H7 (cell line): ENCODE results near the gene NRF1. TPM values are rescaled to one million over a fixed set of nuclear protein-coding genes. Genes with fewer than 3 reads are reported as not detected.
"Not testable (repeated sequence)": the region's sequence is repeated elsewhere in the genome, so short reads cannot be mapped to it uniquely, and the experiment has no call there.

Experiments used
- DNase-seq: peaks from one replicate; pipeline ENCODE4 v3.0.0; 2012
- H3K27me3 ChIP-seq: 2 replicates; pipeline ENCODE4 v1.6.0; 2011; ENCODE audit warnings: mild to moderate bottlenecking, low read length; ENCODE audit not compliant: control insufficient read depth, insufficient read depth
- H3K36me3 ChIP-seq: replicated peaks from 2 replicates; pipeline ENCODE4 v1.5.1; 2011; ENCODE audit warnings: low read length; ENCODE audit not compliant: control insufficient read depth, insufficient read depth
- H3K4me3 ChIP-seq: 2 replicates; pipeline ENCODE4 v1.5.1; 2011; ENCODE audit warnings: low read depth, mild to moderate bottlenecking, control low read depth, low read length, moderate library complexity; ENCODE audit not compliant: insufficient read depth
- total RNA-seq: library from RNA; depleted of rRNA; stranded (reverse); fragments of >200 nt; shearing (Covaris generic); gene quantifications from 2 replicates; pipeline ENCODE4 v1.2.3, GENCODE V29; 2014

The NRF1 gene
- total RNA-seq, 1 experiment from 2014 or later = 13.7 TPM

DNA sequence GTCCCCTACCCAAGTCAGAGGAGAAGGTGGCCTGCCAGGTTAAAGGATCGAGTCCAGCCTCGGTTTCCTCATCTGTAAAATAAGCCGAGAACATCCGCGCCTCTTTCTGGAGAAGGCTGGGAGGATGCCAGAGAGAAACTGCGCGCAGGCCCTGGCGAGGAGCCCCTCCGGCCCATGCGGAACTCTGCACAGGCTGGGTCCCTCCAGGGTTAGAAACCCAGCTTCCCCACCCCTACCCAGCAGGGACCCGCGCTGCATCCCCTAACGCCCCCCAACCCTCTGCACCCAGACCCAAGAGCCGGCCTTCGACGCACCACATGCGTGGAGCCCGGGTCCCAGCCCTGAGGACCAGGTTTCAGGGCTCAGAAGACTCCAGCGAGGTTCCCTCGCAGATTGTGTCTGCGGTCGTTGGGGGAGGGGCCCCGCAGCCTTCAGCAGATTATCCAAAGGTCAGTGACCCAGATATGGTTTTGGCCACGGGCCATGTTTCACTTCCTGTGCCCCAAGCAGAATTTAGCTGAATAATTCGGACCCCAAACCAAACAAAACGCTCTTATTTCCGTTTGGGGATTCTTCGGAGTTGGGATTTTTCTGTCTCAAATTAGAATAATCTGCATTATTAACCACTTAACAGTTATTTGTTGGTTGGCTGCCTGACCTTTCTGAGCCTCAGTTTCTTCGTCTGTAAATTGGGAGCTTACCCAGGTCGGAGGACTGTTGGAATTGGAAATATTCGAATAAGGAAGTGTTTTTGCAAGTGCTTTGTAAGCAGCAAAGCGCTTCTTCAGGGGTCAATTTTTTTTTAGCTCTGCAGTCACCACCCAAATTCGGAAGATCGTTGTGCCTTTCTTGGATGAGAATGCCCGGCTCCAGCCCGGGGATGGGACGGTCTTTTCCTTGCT, 173.5 kb downstream of the NRF1 start:
- Histone ChIP-seq H3K4me3 (peak overlapping the region; percentile 13), H3K36me3 (no peaks in the 10 kb centered on the region), H3K27me3 (peaks cover 89% of the 10 kb centered on the region)
- DNase-seq = peak; percentile 76

DNA sequence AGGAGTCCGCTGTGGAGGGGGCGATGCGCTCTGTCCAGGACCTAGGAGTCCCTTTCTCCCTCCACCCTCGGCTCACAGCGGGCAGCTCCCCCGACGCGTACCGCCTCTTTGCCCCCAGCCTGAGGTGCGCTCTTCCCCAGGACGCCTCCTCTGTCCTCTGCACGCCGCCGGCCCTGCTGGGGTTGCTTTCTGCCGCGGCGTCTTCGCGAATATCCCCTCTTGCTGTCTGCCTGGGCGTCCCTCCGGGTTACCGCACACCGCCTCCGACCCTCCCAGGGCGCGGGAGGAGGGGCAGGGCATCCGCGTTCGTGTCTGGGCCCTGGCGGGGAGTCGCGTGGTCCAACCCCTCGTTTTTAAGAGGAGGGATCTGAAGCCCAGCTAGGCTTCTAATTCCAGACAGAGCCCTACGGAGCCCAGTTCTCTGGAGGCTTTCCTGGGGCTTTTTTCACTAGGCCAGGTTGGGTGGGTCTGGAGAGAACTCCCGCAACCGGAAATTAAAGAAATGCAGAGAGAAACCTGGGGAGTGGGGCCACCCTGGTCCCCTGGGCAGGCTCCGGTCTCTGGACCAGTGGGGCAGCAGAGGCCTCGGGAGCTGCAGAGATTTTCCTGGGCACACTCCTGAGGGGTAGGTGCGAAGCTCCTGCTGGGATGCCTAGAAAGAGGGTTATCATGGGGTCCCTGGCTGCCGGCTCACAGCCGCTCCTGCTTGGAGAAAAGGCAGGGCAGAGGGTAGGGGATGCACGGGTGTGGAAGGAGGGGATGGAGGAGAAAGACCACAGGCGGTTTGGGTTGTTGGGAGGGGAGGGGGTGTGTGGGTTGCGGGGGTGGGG, 174.4 kb downstream of the NRF1 start:
- DNase-seq = peak; percentile 84
- H3K4me3 ChIP-seq = peak overlapping the region; percentile 13
- no peaks in the 10 kb centered on the region for H3K36me3 ChIP-seq
- H3K27me3 ChIP-seq = peaks cover 92% of the 10 kb centered on the region

DNA sequence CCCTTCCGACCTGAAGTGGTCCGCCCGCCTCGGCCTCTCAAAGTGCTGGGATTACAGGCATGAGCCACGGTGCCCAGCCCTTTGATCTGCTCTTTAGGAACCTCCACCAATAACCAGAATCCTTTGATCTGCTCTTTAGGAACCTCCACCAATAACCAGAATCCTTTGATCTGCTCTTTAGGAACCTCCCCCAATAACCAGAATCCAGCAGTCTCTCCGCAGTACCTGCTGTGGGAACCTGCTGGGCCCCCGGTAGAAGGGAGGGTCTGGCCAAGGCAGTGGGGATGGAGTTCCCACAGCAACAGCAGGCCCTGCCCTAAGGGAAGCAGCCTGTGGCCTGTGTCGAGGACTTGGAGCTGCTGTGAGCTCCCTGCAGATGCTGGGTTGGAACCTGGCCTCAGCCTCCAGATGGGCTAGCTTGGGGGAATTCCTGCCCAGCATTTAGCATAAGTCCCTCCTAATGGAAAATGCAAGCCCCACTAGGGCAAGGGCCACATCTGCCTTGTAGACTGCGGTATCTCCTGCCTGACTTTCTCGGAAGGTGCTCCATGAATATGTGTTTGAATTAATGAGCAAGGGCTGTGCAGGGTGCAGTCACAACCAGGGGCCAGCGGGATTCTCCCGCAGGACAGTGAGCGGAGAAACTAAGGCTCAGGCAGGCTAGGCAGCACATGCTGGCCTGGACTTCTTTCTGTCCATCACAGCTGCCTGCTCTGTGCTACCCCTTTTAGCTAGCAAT, 175.5 kb downstream of the NRF1 start:
- Histone ChIP-seq H3K27me3 (peaks cover 83% of the 10 kb centered on the region), H3K4me3 (no peak overlapping the region), H3K36me3 (no peaks in the 10 kb centered on the region)
- peak; percentile 83 for DNase-seq

DNA sequence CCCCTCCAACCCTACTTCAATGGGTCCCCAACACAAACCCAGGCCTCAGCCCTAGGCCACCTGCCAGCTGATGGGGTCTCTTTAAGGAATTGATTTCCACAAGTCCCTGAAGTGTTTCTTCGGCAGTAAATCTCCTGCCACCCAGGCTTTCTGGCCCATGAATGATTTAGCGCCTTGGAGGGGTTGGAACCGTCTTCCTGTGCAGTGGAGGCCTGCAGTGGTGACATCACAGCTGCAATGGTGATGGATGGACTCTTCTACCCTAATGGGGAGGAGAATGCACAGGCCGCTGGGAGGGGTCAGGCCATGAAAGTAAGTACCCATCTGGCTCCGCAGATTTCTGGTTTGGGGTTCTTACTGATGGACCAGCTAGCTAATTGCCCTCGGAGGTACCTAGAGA, 177.5 kb downstream of the NRF1 start:
- H3K27me3 ChIP-seq = peaks cover 63% of the 10 kb centered on the region
- no peak overlapping the region for H3K4me3 ChIP-seq
- no peak for DNase-seq
- H3K36me3 ChIP-seq = no peaks in the 10 kb centered on the region

DNA sequence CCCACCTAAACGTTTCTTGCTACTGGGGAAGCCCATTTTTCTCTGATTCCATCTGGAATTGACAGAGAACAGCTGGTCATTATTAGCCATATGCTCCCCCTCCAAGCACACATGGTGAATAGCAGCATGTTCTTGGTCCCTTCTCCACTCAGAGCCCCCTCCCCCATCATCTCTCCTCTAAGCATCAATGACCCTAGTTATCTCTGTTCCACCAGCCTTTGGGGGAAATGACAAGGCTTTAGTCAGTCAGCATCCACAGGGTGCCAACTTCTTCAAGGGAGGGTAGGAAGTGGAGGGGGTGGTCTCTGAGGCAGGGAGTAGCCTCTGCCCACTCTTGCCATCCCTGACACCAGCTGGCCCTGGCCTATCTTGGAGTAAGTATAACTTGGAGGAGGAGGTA, 178.1 kb downstream of the NRF1 start:
- Histone ChIP-seq H3K36me3 (no peaks in the 10 kb centered on the region), H3K27me3 (peaks cover 56% of the 10 kb centered on the region), H3K4me3 (no peak overlapping the region)
- no peak for DNase-seq

DNA sequence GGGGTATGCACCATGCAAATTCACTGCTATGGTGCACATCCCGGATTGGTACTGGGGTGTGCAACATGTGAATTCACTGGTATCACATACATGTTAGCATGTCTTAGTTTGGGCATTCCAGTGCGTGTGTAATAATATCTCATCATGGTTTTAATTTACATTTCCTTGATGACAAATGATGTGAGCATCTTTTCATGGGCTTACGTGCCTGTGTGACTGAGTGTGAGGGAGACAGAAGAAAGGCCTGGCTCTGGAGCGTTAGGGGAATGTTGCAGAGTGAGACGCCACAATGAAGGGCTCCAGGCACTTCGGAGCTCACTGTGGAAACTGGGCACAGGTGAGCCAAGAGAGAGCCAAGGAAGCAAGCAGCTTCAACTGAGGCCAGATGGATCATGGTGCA, 178.6 kb downstream of the NRF1 start:
- H3K4me3 ChIP-seq = no peak overlapping the region
- peaks cover 52% of the 10 kb centered on the region for H3K27me3 ChIP-seq
- DNase-seq = peak; percentile 14
- no peaks in the 10 kb centered on the region for H3K36me3 ChIP-seq

DNA sequence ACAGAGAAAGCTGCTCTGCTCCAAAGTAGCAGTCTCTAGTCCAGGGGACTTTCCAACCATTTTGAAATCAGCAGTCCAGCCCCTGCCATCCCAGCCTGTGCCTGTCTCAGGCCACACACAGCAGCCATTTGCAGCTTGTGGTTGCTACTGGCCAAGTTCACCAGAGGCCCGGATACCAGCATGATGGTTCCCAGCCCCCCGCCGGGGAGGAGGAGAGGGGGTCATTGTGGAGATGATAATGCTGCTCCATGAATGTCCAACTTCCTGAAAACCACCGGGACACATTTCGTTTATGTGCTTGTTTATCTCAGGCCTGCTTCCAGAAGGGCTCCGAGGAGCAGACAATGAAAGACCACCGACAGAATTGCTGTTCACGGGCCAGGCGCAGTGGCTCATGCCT, 181.2 kb downstream of the NRF1 start:
- Histone ChIP-seq H3K4me3 (no peak overlapping the region), H3K36me3 (no peaks in the 10 kb centered on the region), H3K27me3 (peaks cover 26% of the 10 kb centered on the region)
- peak; percentile 47 for DNase-seq

DNA sequence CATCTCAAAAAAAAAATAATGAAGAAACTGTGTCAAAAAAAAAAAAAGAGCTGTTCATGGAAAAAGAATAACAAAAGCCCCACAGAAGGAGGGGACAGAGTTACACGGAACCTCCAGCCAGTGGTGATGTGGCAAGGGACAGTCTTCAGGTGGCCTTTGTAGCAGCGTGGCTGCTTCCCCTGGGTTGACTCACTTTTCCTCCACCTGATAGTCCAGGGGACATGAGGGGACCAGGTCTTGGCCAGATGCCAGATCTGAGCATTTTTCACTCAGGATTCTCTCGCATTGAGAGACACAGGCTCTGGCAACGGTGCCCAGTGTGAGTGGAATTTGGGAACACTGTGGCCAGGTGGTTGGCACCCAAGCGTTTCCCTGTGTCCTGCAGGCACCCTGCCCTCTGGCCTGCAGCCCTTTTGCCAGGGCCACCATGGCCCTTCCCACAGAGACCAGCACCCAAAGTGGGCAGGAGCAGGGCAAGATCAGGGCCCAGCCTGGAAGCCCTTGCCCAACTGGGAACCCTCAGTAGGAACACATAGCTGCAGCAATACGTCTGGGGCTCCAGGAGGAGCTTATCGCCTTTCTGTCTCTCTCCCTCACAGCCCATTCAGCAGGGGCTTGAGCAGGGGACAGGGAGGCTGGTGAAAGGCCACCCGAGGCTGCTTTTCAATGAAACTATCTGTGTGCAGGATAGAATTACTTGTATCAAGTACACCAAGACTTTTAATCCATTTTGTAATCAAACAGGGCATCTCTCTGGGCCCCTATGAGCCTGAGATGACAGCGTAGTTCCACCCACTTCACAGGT, 182.2 kb downstream of the NRF1 start:
- no peak overlapping the region for H3K4me3 ChIP-seq
- H3K36me3 ChIP-seq = no peaks in the 10 kb centered on the region
- DNase-seq = peak; percentile 54
- peaks cover 18% of the 10 kb centered on the region for H3K27me3 ChIP-seq

DNA sequence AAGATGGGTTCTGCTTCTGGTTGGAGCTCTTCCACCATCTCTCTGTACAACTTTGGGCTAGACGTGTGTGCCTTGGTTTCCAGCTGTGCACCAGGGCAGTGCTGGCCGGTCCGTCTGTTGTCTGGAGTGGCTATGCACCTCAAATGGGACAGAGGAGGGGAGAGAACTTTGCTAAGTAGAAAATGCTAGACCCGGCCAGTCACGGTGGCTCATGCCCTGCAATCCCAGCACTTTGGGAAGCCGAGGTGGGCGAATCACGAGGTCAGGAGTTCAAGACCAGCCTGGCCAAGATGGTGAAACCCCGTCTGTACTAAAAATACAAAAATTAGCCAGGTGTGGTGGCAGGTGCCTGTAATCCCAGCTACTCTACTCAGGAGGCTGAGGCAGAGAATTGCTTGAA, 182.9 kb downstream of the NRF1 start:
- not testable (repeated sequence) for H3K36me3 ChIP-seq

DNA sequence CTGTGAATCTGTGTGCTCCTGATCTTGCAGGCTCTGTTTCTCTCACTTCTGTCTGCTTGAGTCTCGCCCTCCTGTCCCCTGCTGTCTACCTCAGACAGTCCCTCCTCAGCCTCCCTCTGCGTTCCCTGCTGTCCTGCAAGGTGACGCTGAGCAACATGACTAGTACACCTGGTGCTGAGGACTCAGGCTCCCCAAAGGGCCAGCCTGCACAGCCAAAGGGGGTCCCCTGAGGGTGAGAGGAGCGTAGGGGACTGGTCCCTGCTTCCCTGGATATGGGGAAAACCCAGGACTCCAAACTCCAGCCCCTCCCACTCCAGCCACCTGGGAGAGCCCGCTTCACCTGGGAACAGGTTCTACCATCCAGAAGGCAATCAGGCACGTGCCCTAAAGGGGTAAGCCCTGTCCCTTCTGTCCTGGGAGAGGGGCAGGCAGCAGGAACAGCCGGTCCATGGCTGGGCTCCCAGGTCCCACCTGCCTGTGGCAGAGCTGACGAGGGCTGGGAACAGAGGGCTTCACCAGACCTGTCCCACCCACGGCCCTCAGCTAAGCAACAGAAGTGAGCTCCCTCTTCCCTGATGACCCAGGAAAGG, 184.8 kb downstream of the NRF1 start:
- peak; percentile 59 for DNase-seq
- Histone ChIP-seq H3K36me3 (no peaks in the 10 kb centered on the region), H3K27me3 (no peaks in the 10 kb centered on the region; the same call in 1 of the 2 replicates), H3K4me3 (no peak overlapping the region)

More for the DNA sequence above, 182.9 kb downstream of the NRF1 start:
- not testable (repeated sequence) for H3K4me3 ChIP-seq, DNase-seq
- H3K27me3 ChIP-seq = peaks cover 11% of the 10 kb centered on the region

DNA sequence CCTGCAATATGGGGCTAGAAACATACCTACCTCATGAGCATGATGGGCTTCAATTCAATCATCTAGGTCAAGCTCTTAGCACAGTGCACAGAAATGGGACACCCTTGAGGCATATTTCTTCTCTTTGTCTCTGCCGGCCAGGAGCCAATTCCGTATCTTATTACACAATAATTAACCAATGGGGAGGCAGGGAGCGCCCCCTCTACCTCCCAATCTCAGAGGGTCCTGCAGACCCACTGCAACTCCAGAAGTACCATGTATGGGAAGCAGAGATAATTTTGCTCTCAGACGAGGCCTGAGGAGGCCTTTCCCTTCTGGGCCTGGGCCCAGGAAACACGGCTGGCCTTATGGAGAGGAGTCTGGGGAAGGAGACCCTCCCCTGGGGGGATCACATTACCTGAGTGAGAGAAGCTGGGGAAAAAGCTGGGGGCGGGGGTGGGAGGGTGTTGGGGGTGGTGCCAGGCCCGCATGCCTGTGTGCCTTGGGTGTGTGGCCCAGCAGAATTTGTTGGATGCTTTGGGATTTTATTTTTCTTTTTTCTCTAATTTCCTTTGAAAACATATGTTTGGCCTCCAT, 185.8 kb downstream of the NRF1 start:
- peak; percentile 84 for DNase-seq
- H3K4me3 ChIP-seq = no peak overlapping the region
- no peaks in the 10 kb centered on the region for H3K36me3 ChIP-seq
- no peaks in the 10 kb centered on the region; the same call in 1 of the 2 replicates for H3K27me3 ChIP-seq

DNA sequence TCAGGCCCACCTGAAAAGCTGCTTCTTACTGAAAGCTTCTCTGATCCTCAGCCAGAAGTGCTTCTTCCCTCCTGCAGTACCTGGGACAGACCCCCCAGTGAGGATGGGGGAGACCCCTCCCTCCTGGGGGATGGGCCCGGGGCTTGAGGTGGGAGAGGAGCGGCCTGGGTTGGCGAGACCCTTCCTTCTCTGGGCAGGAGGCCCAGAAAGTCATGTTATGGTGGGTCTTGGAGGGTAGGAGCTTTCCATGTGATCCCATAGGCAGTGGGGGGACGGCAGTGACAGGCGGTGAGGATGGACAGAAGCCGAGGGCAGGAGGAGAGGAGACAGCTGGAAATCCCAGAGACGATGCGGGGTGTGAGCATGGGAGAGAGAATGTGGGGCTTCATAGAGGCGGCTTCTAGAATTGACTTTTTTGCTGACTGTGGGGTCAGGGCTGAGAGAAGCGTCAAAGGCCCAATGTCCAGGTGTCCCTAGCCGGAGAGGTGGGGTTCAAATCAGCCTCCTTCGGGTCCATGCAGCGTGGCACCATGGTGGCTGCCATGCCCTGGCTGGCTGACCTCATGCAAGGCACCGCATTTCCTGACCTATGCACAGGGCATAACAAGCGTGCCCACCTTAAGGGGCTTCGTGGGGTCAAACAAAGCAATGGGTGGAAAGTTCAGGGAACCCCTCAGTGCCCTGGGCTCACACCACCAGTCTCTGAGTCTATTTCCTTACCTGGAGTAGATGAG, 187.3 kb downstream of the NRF1 start:
- DNase-seq = peak; percentile 56
- Histone ChIP-seq H3K36me3 (no peaks in the 10 kb centered on the region), H3K4me3 (no peak overlapping the region), H3K27me3 (no peaks in the 10 kb centered on the region)
